ENCODE data around the gene BMI1.

GRCh38 chr10:22322641-22323160 is 1.8 kb downstream of the BMI1 start:
- no peak for TF ChIP-seq CTCF (IDR thresholded peaks at IDR 0.05)
- no peak for TF ChIP-seq POLR2A (IDR thresholded peaks at IDR 0.05)

Measured in body of pancreas (tissue), 4 donors.